ENCODE results near the gene APOL4.
"Not testable (repeated sequence)": the region's sequence is repeated elsewhere in the genome, so short reads cannot be mapped to it uniquely, and the experiment has no call there.

APOL4 gene, protein sequence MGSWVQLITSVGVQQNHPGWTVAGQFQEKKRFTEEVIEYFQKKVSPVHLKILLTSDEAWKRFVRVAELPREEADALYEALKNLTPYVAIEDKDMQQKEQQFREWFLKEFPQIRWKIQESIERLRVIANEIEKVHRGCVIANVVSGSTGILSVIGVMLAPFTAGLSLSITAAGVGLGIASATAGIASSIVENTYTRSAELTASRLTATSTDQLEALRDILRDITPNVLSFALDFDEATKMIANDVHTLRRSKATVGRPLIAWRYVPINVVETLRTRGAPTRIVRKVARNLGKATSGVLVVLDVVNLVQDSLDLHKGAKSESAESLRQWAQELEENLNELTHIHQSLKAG

GRCh38 chr22:36201630-36202319 lies at the start of gene APOL4:
TSS of gene APOL4 (minus strand) at chr22:36201809. CDS start at chr22:36201734, 75 bp downstream.
- no peak for DNase-seq

DNA sequence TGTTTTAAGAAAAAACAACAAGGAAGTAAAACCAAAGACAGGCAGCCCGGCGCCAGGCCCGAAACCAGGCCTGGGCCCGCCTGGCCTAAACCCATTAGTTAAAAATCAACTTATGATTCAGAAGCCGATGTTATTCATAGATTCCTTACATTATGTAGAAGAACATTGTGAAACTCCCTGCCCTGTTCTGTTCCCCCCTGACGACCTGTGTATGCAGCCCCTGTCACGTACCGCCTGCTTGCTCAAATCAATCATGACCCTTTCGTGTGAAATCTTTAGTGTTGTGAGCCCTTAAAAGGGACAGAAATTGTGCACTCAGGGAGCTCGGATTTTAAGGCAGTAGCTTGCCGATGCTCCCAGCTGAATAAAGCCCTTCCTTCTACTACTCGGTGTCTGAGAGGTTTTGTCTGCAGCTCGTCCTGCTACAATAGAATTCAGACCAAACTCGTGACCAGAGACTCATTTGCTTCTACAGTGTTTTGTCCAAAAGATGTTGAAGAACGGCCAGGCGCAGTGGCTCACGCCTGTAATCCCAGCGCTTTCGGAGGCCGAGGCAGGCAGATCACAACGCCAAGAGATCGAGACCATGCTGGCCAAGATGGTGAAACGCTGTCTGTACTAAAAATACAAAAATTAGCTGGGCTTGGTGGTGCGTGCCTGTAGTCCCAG lies 48.8 kb upstream of the APOL4 start:
- DNase-seq: not testable (repeated sequence)

- DNase-seq: no peak
These were observed 47.6 kb upstream of the APOL4 start for GRCh38 chr22:36249160-36249559.

- no peak for DNase-seq
These were observed 46.3 kb upstream of the APOL4 start for GRCh38 chr22:36247955-36248354.

- DNase-seq: no peak
These were observed 45.1 kb upstream of the APOL4 start for GRCh38 chr22:36246718-36247117.

GRCh38 chr22:36245805-36246356 lies 44.3 kb upstream of the APOL4 start:
- no peak for DNase-seq

DNA sequence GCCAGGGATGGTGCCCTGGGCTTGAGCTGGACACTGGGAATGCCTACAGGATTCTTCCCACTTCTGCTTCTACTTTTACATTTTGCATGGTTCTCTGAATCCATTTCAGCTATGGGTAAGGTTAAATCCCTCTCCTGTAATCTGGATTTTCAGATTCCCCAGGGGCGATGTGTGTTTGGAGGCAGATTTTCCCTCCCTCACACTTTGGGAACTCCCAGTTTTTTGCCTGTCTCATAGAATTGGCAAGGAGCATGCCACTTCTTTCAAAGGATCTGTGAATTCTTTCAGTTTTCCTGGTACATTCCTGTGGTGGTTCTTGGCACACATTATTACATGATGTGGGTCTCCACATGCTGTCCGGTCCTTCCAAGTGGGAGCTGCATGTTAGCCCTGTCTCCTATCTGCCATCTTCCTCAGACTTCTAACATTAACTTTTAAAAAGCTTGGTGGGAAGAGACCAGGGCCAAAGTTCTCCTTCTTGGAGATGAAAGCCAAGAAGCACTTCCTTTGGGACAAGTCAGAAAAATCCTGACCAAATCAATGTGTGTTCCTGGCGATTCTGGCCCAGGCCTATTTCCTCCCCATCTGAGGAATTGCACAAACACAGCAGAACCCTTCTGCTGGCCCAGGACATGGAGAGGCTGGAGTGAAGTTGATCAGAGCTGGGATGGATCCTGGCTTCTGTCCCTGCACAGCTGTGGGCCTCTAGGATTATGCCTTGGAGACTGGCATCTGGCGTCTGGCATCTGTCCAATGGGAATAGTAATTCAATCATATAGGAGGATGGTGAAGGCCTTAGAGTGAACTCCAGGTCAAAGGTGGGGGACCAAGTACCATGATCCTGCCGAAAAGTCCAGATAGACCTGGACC lies 43.1 kb upstream of the APOL4 start:
- no peak for DNase-seq

DNA sequence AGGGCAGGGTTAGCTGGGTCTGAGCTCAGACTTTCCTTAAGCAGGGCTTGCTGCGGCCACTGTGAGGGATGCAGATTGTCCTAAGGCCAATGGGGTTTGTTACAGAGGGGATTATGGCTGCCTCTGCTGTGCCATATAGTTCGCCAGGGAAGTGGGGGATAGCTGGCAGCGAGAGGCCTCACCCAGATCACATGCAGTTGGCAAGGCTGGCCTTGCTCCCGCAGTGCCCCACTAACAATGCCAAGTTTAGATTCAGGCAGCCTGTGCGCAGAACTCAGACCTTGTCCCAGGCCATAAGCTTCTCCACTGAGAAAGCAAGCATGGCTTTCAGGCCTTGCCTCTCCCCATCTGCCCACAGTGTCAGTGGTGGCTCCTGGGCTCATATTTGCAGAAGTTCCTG lies 42.4 kb upstream of the APOL4 start:
- DNase-seq: no peak

GRCh38 chr22:36239401-36240171 lies 38.0 kb upstream of the APOL4 start, which contains the start of gene APOL2:
TSS of gene APOL2 (minus strand) at chr22:36239527. CDS start at chr22:36233162, 6,365 bp downstream.
- DNase-seq: peak; percentile 69

DNA sequence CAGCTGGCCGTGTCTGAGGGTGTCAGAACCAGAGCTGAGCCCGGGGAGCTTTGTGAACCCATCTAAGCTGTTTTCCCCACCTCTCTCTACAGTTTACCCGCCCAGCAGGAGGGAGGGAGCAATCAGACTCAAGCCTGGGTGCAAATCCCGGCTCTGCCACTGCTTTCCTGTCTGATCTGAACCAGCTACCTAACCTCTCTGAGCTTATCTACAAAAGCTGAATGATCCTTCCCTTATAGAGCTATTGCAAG lies 37.5 kb upstream of the APOL4 start:
- DNase-seq: no peak

- DNase-seq: no peak
These were observed 37.0 kb upstream of the APOL4 start for GRCh38 chr22:36238373-36239149.

GRCh38 chr22:36237462-36238372 lies 36.1 kb upstream of the APOL4 start:
- DNase-seq: no peak

DNA sequence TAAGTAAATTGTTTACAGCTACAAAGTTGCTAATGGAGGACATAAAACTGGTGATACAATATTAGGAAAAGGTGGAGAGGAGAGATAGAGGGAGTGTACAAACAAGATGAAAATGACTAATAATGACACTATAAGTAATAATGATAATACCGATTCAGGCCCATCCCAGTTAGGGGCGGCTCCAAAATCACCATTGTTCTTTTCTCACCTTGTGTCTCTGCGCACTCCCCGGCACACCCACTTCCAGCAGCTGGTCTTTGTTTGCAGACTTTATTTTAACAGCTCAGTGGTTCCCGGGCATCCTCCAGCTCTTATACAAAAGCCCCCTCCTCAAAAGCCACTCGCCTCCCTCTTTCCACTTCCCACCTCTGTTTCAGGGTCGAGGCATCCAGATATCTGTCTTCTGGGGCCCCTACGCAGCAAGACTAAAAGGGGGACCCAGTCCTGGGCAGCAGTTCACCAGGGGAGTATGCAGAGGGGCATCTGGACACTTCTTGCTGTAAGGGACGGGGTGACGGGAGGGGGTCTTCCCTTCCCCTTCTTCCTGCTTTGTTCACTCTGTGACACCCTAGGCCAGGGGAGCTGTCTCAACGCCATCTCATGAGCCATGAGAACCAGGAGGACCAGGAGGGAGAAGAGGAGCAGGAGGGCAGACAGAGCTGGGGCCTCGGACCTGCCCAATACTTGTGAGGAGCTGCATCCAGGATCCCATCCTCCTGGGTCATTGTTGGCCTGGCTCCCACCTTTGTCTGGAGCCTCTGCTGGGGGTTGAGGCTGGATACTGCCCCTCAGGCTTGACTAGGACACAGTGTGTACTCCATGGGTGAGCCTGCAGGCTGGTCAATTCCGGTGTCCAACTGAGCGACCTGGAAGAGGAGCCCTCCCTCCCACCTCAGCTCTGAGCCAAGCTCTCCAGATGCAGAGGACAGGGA lies 35.0 kb upstream of the APOL4 start:
- no peak for DNase-seq

- no peak for DNase-seq
These were observed 34.0 kb upstream of the APOL4 start for GRCh38 chr22:36235585-36235984.

DNA sequence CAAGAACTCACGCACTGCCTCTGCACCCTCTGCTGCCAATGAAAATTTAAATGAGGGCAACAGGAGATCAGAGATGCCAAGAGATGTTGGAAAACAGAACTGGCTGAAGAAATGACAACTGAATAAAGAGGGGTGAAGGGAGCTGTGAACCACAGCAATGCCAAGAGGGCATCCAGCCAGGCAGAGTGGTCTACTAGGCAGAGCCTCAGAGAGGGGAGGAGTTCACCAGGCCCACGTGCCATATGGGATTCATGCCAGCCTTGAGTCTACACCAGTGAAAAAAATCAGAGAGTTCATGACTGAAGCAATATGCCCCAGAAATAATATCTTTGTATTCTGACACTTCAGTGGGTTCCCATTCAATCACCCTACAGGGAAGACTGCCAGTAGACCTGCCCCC lies 33.3 kb upstream of the APOL4 start:
- DNase-seq: no peak

GRCh38 chr22:36234213-36234612 lies 32.6 kb upstream of the APOL4 start:
- no peak for DNase-seq

DNA sequence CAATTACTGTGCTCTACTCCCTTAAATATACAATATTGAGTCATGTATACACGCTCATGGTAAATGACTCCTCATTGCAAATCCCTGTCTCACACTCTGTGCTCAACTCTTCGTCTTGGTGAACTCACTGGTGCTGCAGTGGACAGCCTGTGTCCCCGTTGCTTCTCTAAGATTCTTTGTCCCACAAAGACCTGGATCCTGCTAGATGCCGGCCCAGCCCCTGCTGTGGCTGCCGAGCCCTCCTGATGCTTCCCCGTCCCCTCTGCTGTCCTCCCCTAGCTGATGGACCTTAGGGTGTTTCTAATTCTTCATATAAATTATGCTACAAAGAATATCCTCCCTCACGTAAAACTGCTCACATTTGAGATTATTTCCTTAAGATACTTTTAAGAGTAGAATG lies 32.2 kb upstream of the APOL4 start:
- DNase-seq: no peak

GRCh38 chr22:36232715-36233401 lies 31.2 kb upstream of the APOL4 start:
- DNase-seq: no peak
